Measurements from ENCODE around the gene SMARCD3. TPM values are rescaled to one million over a fixed set of nuclear protein-coding genes. Genes with fewer than 3 reads are reported as not detected.

Gene SMARCD3
- total RNA-seq, 1 experiment from 2014 or later = 30.3 TPM

- Histone ChIP-seq H2AFZ (ENCODE audit: low read depth, low read length, poor library complexity, severe bottlenecking) (no peak overlapping the region), H3K4me3 (replicated peaks in 1 of 2; ENCODE audit: low read depth in 1 of 2, low read length in 2 of 2) (no peak overlapping the region), H3K27ac (ENCODE audit: low read depth, low read length) (no peak overlapping the region), H3K27me3 (ENCODE audit: insufficient read depth, low read length) (no peaks in the 10 kb centered on the region), H3K79me2 (ENCODE audit: insufficient read depth, low read length) (no peaks in the 10 kb centered on the region), H4K20me1 (ENCODE audit: insufficient read depth) (no peaks in the 10 kb centered on the region), H3K36me3 (ENCODE audit: control insufficient read depth in 1 of 2, insufficient read depth in 2 of 2, low read length in 2 of 2) (no peaks in the 10 kb centered on the region), H3K4me2 (ENCODE audit: low read length) (no peak overlapping the region), H3K9me3 (ENCODE audit: control insufficient read depth in 1 of 2, insufficient read depth in 1 of 2, low read depth in 1 of 2, low read length in 2 of 2) (no peaks in the 10 kb centered on the region), H3K4me1 (ENCODE audit: control insufficient read depth in 1 of 2, insufficient read depth in 2 of 2, low read length in 2 of 2) (peaks cover 4 to 10% of the 10 kb centered on the region in 2 experiments), H3K9me2 (ENCODE audit: insufficient read depth) (no peaks in the 10 kb centered on the region), H3K9ac (ENCODE audit: low read length) (no peak overlapping the region)
- POLR2A ChIA-PET = no interaction called here
- RAD21 ChIA-PET (ENCODE audit: low non-redundant PET in 1 of 2, low total read pairs in 2 of 2, uncharacterized antibody in 2 of 2, unreplicated experiment in 2 of 2) = no interaction called here
- TF ChIP-seq CEBPB (IDR thresholded peaks at IDR 0.05; ENCODE audit: low read depth) (no peak), SP1 (IDR thresholded peaks at IDR 0.05; ENCODE audit: low read depth) (no peak)
- ATAC-seq (no peak), DNase-seq (ENCODE audit: low read depth, low spot score) (no peak)
- BruUV-seq (replicated peaks) = no TSS peak
- CTCF ChIA-PET = interaction anchor here (2.3 kb wide), 1 partner anchor 13 kb away, joined by 6 read pairs; no protein-coding TSS in a partner anchor
- intact Hi-C loops (cut with micrococcal nuclease) = no loop called here
These were observed 8.0 kb upstream of the SMARCD3 start for GRCh38 chr7:151256410-151257045.

GRCh38 chr7:151255390-151255789, 6.9 kb upstream of the SMARCD3 start:
- Histone ChIP-seq H3K9me2 (ENCODE audit: insufficient read depth) (no peaks in the 10 kb centered on the region), H3K4me2 (ENCODE audit: low read length) (no peak overlapping the region), H3K27ac (ENCODE audit: low read depth, low read length) (no peak overlapping the region), H2AFZ (ENCODE audit: low read depth, low read length, poor library complexity, severe bottlenecking) (no peak overlapping the region), H3K4me1 (ENCODE audit: control insufficient read depth in 1 of 2, insufficient read depth in 2 of 2, low read length in 2 of 2) (peaks cover 9 to 22% of the 10 kb centered on the region in 2 experiments), H3K27me3 (ENCODE audit: insufficient read depth, low read length) (no peaks in the 10 kb centered on the region), H3K4me3 (replicated peaks in 1 of 2; ENCODE audit: low read depth in 1 of 2, low read length in 2 of 2) (no peak overlapping the region), H3K9ac (ENCODE audit: low read length) (no peak overlapping the region), H4K20me1 (ENCODE audit: insufficient read depth) (no peaks in the 10 kb centered on the region), H3K36me3 (ENCODE audit: control insufficient read depth in 1 of 2, insufficient read depth in 2 of 2, low read length in 2 of 2) (no peaks in the 10 kb centered on the region), H3K79me2 (ENCODE audit: insufficient read depth, low read length) (no peaks in the 10 kb centered on the region), H3K9me3 (ENCODE audit: control insufficient read depth in 1 of 2, insufficient read depth in 1 of 2, low read depth in 1 of 2, low read length in 2 of 2) (no peaks in the 10 kb centered on the region)
- DNase-seq (ENCODE audit: low read depth, low spot score) (no peak), ATAC-seq (no peak)
- intact Hi-C loops (cut with micrococcal nuclease) = no loop called here
- no TSS peak for BruUV-seq (replicated peaks)
- ChIA-PET CTCF (interaction anchor here (2.3 kb wide), 1 partner anchor 11 kb away, joined by 6 read pairs; no protein-coding TSS in a partner anchor), POLR2A (no interaction called here), RAD21 (ENCODE audit: low non-redundant PET in 1 of 2, low total read pairs in 2 of 2, uncharacterized antibody in 2 of 2, unreplicated experiment in 2 of 2) (no interaction called here)
- TF ChIP-seq REST (IDR thresholded peaks at IDR 0.05; ENCODE audit: low read depth) = no peak
- no peak for TF ChIP-seq ZNF274 (IDR thresholded peaks at IDR 0.05; ENCODE audit: low read depth, low read length)
- no peak for TF ChIP-seq SP1 (IDR thresholded peaks at IDR 0.05; ENCODE audit: low read depth)
- TF ChIP-seq YY1 (IDR thresholded peaks at IDR 0.05; ENCODE audit: extremely low read depth, insufficient replicate concordance, low read depth, low read length) = no peak
- TF ChIP-seq POLR2AphosphoS5 (IDR thresholded peaks at IDR 0.05; ENCODE audit: low read depth, low read length) = no peak
- no peak for TF ChIP-seq ZBTB33 (IDR thresholded peaks at IDR 0.05; ENCODE audit: extremely low read depth, insufficient replicate concordance, low read length)
- TF ChIP-seq EZH2phosphoT487 (IDR thresholded peaks at IDR 0.05; ENCODE audit: borderline replicate concordance) = no peak
- no peak for TF ChIP-seq SIN3A (IDR thresholded peaks at IDR 0.05; ENCODE audit: low read depth)
- no peak for TF ChIP-seq CTCF (IDR thresholded peaks at IDR 0.05 in 2 of 3, conservative IDR thresholded peaks at IDR 0.05 in 1 of 3; ENCODE audit: borderline replicate concordance in 1 of 3, insufficient read depth in 1 of 3, low read depth in 2 of 3, low read length in 2 of 3)
